ENCODE data around the gene ANKRD1.

Gene ANKRD1

DNA sequence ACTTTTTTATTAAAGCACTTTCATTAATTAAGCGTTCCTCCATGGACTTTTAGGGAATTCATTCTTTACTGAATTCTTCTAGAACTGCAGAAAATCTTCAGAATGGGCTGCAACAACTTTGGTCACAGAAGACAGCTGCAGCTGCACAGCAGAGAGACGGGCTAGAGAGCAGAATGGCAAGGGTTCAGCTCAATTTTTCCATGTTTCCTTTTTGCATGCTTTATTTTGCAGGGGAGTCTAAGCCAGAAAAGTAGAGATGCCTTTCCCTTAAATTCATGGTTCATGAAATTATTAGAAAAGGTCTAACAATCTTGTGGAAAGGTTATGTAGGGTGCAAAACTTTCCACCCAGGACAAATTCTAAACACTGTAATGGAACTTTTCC lies 15.4 kb upstream of the ANKRD1 start:
- no peaks in the 10 kb centered on the region for H3K36me3 ChIP-seq
- H4K20me1 ChIP-seq, result no peaks in the 10 kb centered on the region
- no peaks in the 10 kb centered on the region for H3K27me3 ChIP-seq
- H3K4me1 ChIP-seq, result peaks cover 16% of the 10 kb centered on the region
- TF ChIP-seq Cebpa-rat (IDR thresholded peaks at IDR 0.05), result no peak
- no peak overlapping the region for H3K4me3 ChIP-seq
- no peak overlapping the region for H3K4me2 ChIP-seq
- H3K9ac ChIP-seq, result no peak overlapping the region
- no peaks in the 10 kb centered on the region for H3K9me3 ChIP-seq
- H3K27ac ChIP-seq, result no peak overlapping the region

- no peaks in the 10 kb centered on the region for H3K9me3 ChIP-seq
- TF ChIP-seq Cebpa-rat (IDR thresholded peaks at IDR 0.05), result no peak
- H4K20me1 ChIP-seq, result no peaks in the 10 kb centered on the region
- H3K4me3 ChIP-seq, result no peak overlapping the region
- H3K9ac ChIP-seq, result no peak overlapping the region
- no peaks in the 10 kb centered on the region for H3K27me3 ChIP-seq
- H3K27ac ChIP-seq, result no peak overlapping the region
- H3K36me3 ChIP-seq, result no peaks in the 10 kb centered on the region
- peaks cover 21% of the 10 kb centered on the region for H3K4me1 ChIP-seq
- no peak overlapping the region for H3K4me2 ChIP-seq
Observed at GRCh38 chr10:90935581-90936275, 14.8 kb upstream of the ANKRD1 start.

DNA sequence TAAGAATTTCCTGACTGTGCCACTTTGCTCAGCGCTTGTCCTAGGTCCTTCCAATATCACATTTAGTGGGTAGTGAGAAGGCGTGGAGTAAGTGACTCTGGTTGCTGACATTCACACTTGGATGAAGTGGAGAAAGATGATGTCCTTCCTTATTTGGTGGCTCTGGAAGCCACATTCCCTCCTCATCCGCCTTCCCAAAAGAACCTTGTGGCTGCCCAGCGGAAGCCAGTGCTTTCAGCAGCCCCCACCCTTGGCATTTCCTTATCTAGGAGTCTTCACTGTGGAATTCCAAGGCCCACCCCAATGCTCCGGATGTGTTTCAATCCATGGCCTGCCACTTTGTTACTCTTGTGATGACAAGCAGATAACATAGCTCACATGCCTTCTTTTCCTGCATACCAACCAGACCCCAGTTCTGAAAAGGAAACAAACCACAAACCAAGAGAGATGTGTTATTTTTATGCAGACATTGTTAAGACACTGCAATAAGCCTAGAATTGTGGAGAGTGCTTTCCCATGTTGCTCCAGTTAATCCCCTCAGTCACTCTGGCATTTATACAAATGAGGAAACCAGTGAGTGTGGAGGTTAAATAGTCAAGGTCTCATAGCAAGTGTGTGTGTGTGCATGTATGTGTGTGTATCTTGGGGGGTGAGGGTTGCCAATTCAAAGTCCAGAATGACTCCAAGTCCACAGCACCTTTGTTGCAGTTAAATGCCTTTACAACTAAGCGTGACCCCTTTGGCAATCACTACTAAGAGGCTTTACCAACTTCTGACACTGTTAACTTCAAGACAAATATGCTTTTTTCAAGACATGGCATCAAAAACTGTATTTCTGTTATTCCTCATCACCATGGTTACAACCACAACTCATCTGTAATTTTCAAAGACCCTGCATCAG lies 10.3 kb upstream of the ANKRD1 start:
- Histone ChIP-seq H4K20me1 (no peaks in the 10 kb centered on the region), H3K4me3 (no peak overlapping the region), H3K27ac (no peak overlapping the region), H3K27me3 (no peaks in the 10 kb centered on the region), H3K9me3 (no peaks in the 10 kb centered on the region), H3K4me2 (peak overlapping the region; percentile 53), H3K9ac (no peak overlapping the region), H3K4me1 (peaks cover 31% of the 10 kb centered on the region), H3K36me3 (no peaks in the 10 kb centered on the region)
- TF ChIP-seq Cebpa-rat (IDR thresholded peaks at IDR 0.05), result no peak

DNA sequence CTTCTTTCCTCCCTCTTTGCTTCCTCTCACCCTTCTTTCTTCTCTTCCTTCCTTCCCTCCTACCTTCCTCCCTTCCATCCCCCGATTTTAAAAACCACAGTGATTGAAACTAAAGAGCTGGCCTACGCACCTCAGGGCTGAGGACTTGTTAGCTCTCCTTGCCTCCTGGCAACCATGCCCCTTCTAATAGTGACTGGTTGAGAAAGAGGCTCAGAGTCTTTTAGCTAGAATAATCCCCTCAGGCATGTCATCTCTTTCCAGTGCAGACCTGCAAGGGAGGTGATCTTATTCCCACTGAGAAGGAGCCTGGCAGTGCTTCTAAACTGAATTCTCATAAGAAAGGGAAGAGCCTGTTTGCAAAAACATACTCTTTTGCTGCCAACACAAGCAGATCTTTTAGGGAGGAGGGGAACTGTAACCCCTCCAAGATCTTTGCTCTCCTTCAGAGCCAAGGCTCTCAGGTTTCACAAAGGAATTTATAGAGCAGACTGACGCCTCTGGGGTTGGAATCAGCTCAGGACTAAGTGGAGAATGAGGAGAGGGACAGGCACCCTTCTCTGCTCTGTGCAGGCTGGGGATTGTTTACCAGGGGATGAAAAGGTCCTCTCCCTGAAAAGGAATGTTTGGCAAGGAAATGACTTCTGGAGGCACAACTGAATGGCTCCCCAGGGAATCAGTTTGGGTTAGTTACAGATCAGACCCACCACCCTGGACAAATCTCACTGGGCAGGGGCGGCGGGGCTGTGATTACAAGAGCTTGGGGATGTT lies 9.4 kb upstream of the ANKRD1 start:
- Histone ChIP-seq H3K27ac (no peak overlapping the region), H4K20me1 (no peaks in the 10 kb centered on the region), H3K4me3 (no peak overlapping the region), H3K9me3 (no peaks in the 10 kb centered on the region), H3K9ac (no peak overlapping the region; the same call in 1 of the 2 replicates), H3K4me2 (peak overlapping the region; percentile 53), H3K27me3 (no peaks in the 10 kb centered on the region), H3K36me3 (no peaks in the 10 kb centered on the region), H3K4me1 (peaks cover 31% of the 10 kb centered on the region)
- no peak for TF ChIP-seq Cebpa-rat (IDR thresholded peaks at IDR 0.05)

- H4K20me1 ChIP-seq, result no peaks in the 10 kb centered on the region
- no peak for TF ChIP-seq Cebpa-rat (IDR thresholded peaks at IDR 0.05)
- no peak overlapping the region for H3K4me3 ChIP-seq
- H3K27ac ChIP-seq, result no peak overlapping the region
- H3K9me3 ChIP-seq, result no peaks in the 10 kb centered on the region
- H3K9ac ChIP-seq, result no peak overlapping the region
- H3K27me3 ChIP-seq, result no peaks in the 10 kb centered on the region
- no peaks in the 10 kb centered on the region for H3K36me3 ChIP-seq
- H3K4me1 ChIP-seq, result peaks cover 31% of the 10 kb centered on the region
- no peak overlapping the region for H3K4me2 ChIP-seq
Observed at GRCh38 chr10:90929179-90929578, 8.3 kb upstream of the ANKRD1 start.

- Histone ChIP-seq H4K20me1 (no peaks in the 10 kb centered on the region), H3K9me3 (no peaks in the 10 kb centered on the region), H3K4me3 (no peak overlapping the region), H3K9ac (no peak overlapping the region), H3K4me2 (no peak overlapping the region), H3K27me3 (no peaks in the 10 kb centered on the region), H3K27ac (no peak overlapping the region), H3K4me1 (peaks cover 24% of the 10 kb centered on the region), H3K36me3 (no peaks in the 10 kb centered on the region)
- TF ChIP-seq Cebpa-rat (IDR thresholded peaks at IDR 0.05), result no peak
Observed at GRCh38 chr10:90927293-90927692, 6.4 kb upstream of the ANKRD1 start.

GRCh38 chr10:90925079-90926029 lies 4.5 kb upstream of the ANKRD1 start:
- Histone ChIP-seq H3K27me3 (no peaks in the 10 kb centered on the region), H3K27ac (no peak overlapping the region), H3K4me1 (peaks cover 6% of the 10 kb centered on the region), H4K20me1 (no peaks in the 10 kb centered on the region), H3K4me3 (no peak overlapping the region), H3K9ac (no peak overlapping the region), H3K4me2 (no peak overlapping the region), H3K9me3 (no peaks in the 10 kb centered on the region), H3K36me3 (no peaks in the 10 kb centered on the region)
- TF ChIP-seq Cebpa-rat (IDR thresholded peaks at IDR 0.05), result no peak

DNA sequence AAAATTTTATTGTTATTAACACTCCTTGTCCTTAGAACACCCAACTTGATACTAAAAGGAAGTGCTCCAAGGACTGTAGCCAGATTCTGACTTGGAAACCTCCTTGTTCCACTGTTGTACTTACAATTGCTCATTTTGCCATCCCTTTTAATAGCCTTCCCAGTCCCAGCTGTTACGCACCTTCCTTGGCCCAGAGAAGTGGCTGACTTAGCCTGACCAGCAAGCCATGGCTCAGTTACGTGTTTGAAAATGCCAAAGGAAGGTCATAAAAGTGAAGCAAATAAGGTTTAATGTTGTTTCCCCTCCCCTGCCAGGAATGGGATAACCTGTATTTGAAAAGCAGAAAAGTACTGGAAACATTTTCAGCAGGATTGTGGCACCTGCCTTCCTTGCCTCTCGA lies 3.7 kb upstream of the ANKRD1 start:
- Histone ChIP-seq H3K4me3 (no peak overlapping the region), H3K4me2 (no peak overlapping the region), H3K27ac (no peak overlapping the region), H3K4me1 (no peaks in the 10 kb centered on the region), H3K9ac (no peak overlapping the region), H4K20me1 (no peaks in the 10 kb centered on the region), H3K27me3 (no peaks in the 10 kb centered on the region), H3K9me3 (no peaks in the 10 kb centered on the region), H3K36me3 (no peaks in the 10 kb centered on the region)
- TF ChIP-seq Cebpa-rat (IDR thresholded peaks at IDR 0.05), result no peak
